HG03571 (cell line): ENCODE measurements around the gene NCOA3.

Source experiments
- ATAC-seq: cut with Tn5 transposase; IDR thresholded peaks from one replicate; pipeline ENCODE4 v1.9.1; 2021; ENCODE audit not compliant: unreplicated experiment

NCOA3 gene

DNA sequence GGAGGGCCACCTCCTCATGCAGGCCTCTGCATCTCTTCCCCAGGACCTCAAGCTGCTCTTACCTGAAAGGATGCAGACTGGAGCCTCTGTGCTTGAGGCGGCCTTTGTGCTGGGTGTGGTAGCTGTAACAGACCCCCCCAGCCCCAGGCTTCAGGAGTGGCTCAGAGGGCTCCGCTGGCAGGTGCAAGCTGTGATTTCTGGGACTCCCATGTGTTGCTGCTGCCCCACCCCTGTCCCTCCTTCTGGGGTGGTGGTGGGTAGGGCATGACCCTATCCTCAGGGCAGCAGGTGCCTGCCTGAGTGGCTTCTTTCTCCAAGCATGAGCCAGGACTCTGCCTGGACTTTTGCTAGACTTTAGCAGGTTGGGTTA, 162.4 kb downstream of the NCOA3 start:
- ATAC-seq, result no peak

DNA sequence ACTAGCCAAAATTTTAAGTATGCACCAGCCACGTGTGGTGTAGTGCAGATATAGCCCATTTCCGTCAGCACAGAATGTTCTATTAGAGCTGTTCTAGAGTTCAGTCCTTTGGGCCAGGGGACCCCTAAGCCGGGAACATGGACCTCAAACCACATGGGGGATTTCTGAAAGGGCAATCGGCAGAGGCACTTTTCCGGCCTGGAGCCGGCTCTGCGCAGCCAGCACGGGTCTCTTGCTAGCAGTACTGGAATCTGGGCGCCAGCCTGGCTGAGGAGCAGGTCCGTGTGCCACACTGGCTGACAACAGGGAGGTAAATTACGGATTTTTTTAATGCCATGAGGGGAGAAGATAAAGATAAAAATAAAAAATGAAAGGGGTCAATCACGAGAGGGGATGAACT, 163.1 kb downstream of the NCOA3 start:
- ATAC-seq, result no peak

DNA sequence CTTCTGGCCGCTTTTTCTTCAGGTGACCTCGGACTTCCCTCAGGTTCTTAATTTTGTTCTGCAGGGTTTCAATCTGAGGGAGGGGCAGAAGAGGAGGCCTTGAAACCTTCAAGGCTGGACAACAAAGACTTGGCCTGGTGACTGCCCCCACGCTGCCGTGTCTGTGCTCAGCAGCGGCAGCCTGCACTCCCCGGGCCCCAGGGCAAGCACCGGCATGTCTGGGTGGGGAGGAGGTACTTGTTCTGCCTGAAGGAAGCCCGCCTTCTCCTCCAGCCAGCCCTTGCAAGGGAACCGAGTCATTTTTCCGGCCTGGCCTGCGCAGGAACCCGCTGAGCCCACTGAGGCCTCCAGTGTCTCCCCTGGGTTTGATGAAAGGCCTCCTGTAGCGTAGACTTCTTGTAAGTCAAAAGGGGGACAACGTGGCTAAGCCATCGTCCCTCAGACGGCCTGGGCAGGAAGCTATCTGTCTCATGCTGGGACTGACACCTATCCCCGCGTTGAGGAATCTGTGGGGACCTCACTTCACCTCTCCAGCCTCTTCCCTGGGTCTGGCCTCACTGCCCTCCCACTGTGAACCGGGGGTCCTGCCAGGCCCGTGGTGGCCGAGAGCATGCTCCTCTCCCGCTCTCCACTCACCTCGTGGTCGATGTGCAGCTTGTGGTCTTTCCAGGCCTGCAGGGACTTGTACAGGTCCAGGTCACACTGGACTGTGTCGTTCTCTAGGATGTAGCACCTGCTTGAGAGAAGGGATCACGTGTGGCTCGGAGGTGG, 163.7 kb downstream of the NCOA3 start:
- no peak for ATAC-seq

DNA sequence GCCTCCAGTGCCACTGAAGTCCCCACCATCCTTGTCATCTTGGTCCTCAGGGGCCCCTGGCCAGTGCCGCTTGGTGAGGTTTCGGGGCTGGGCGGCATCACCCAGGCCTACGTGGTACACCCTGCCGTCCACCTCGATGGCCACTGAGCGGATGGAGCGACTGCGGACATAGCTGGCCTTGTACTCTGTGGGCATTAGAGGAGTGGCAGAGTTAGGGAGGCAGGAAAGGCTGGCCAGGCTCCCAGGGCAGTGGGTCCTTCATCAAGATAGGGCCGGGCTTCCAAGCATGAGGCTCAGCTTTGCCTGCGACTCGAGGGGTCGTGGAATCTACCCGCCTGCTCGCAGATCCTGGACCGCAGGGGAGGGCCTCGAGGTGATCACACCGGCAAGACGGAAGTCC, 164.6 kb downstream of the NCOA3 start:
- no peak for ATAC-seq

DNA sequence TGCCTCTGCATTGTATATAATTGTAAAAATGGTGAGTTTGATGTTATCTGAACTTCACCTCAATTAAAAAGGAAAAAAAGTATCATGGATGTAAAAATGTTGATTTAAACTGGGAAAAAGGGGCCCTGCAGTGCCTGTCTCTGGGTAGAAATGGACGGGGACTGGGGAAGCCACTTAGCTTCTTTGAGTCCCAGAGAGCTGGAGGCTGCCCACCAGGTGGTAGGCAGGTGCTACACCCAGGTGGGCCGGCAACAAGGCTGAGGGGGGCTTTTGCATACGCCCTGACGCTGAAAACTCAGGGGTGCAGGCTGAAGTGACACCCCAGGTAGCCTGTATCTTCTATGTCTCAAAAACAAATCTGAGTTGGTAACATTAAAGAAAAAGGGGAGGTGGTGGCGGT, 165.4 kb downstream of the NCOA3 start:
- no peak for ATAC-seq

DNA sequence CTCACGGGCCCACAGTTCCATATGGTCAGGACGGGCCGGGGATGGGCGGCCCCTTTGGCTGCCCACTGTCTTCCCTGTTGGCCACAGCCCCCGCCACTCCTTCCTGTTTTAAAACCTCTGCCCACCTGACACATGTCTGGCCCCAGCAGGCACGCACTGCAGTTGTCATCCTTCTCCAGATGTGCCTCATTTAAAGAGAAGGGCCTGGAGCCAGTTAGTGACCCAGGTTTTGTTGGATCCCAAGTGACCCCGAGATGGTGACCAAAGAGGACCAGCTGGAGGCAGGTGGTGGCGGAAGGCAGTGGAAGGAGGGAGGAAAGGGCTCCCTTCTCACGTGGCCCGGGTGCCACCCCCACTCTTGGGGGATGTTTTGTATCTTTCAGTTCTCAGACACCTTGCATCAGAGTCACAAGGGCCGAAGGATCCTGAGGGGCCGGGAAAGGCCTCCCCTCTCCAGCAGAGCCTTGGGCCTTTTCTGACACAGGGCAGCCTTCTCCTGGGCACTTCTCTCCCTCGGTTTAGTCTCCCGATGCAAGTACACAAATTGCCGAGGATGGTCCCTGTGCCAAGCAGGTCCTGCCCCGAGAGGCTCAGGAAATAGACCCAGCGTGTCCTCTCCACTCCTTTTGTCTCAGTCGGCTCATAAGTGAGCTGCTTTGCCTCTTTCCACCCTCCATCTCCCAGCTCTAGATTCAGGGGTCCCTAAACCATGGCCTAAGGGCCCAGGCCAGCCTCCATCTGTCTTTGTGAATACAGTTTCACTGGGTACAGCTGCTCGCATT, 166.0 kb downstream of the NCOA3 start:
- ATAC-seq, result no peak

DNA sequence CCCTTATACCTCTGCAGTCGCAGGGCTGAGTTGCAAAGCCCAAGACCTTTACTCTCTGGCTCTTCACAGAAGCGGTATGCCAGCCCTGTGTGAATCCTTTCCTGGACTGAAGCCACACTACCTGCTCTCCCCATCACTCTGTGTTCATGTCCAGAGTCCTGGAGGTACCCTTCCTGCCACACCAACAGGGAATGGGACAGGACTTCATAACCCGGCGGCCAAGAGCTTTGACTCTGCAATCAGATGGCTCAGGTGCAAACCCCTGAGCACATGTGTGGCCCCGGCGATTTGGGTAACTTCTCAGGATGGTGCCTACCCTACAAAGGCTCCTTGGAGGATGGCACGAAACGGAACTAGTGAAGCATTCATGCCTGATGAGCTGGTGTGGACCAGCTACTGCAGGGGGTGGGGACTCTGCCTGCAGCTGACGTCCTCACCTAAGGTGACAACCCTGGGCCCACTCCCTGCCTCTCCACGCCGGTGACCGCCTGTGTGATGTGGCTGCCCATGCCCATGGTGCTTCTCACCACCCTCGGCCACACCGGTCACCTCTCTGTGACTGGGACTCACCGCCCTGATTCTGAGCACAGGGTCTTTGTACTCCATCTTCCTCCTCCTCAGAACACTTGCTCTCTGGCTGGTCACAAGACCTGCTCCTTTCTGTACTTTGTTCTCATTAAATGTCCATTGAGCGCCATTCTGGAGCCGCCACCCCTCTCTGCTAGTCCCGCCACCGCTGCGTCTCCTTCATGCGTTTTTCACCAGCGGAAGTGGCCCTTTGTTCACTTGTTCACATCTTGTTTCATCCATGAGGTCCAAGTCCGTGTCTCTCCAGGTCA, 166.8 kb downstream of the NCOA3 start:
- ATAC-seq, result no peak

DNA sequence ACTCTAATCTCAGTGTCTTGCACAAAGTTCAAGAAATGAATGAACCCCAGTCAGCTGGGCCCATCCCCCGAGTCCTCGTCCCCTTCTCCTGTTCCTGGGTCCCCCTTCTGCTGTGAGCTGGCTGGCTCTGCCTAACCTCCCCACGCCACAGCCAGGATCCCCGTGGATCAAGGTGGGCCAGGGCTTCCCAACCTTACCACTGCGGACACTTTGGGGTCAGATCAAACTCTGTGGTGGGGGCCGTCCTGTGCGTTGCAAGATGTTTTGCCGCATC, 167.4 kb downstream of the NCOA3 start:
- no peak for ATAC-seq

DNA sequence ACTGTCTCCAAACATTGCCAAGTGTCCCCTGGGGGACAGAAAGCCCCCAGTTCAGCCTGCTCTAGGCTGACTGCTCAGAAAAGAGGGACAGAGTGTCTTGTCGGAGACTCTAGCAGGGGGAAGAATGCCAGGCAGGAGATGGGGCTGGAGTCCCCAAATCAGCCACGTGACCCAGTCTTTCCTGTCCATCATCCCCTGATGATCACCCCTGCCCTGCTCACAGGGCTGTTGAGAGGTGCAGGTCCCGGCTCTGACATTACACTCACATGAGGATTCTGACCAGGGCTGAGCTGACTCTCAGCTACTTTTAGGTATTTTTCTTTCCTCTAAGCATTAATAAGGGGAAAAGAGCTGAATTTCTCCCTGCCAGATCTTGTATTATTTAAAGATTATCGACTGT, 167.8 kb downstream of the NCOA3 start:
- ATAC-seq, result no peak

DNA sequence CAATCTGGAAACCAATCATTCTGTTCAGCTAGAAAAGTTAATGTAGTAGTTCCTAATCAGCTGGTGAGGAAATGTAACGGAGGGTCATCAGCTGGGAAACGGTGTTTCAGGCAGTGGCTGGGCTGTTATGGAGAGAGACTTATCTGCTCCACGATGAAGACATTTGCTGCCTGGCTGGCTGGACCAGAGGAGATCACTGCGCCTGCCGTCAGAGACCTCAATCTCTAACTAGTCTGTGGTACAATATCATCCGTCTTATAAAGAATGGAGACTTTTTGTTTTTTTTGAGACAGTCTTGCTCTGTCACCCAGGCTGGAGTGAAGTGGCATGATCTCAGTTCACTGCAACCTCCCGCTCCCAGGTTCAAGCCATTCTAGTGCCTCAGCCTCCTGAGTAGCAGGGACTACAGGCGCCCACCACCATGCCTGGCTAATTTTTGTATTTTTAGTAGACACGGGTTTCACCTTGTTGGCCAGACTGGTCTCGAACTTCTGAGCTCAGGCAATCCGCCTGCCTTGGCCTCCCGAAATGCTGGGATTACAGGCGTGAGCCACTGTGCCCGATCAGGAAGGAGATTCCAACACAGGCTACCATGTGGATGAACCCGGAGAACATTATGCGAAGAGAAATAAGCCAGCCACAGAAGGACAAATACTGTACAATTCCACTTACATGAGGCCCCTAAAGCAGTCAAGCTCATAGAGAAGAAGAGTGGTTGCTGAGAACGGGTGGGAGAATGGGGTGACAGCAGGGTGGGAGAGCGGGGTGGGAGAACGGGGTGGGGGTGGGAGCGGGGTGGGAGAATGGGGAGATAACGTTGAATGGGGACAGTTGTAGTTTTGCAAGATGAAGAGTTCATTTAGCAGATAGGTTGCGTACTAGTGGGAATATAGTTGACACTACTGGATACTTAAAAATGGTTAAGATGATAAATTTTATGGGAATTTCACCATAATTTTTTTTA, 168.5 kb downstream of the NCOA3 start:
- ATAC-seq, result no peak

DNA sequence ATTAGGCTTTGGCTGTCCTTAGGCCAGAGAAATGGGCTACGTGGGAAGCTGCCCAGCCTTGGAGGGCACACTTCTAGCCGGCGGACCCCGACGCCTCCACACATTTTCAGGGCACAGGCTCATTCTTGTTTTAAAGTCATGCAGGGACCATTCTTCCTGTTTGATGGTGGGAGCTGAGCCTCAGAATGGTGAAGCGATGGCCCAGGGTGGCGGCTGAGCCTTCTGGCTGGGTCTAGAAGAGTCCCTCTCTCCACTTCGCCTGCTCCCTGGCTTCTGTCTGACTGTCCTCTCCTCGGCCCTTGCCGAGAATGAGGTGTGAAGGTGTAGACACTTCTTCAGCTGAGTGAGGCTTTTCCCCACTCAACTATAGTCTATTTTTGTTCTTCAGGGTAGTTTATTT, 169.2 kb downstream of the NCOA3 start:
- no peak for ATAC-seq

DNA sequence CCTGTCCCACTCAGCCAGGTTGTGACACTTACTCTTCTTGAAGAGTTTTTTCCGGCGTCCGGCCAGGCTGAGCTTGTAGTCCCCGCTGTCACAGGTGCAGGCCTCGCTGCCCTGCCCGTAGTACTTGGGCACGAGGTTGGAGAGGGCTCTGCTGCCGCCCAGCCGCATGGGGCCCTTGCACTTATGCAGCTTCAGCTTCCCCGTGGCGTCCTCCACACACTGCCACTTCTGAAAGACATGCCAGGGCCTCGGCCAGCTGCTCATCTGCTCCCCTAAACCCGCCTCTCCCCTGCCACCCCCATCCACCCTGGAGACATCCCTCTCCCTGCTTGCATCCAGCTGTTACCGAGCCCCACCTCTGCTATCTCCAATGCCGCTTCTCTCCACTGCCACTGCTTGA, 170.5 kb downstream of the NCOA3 start:
- no peak for ATAC-seq

DNA sequence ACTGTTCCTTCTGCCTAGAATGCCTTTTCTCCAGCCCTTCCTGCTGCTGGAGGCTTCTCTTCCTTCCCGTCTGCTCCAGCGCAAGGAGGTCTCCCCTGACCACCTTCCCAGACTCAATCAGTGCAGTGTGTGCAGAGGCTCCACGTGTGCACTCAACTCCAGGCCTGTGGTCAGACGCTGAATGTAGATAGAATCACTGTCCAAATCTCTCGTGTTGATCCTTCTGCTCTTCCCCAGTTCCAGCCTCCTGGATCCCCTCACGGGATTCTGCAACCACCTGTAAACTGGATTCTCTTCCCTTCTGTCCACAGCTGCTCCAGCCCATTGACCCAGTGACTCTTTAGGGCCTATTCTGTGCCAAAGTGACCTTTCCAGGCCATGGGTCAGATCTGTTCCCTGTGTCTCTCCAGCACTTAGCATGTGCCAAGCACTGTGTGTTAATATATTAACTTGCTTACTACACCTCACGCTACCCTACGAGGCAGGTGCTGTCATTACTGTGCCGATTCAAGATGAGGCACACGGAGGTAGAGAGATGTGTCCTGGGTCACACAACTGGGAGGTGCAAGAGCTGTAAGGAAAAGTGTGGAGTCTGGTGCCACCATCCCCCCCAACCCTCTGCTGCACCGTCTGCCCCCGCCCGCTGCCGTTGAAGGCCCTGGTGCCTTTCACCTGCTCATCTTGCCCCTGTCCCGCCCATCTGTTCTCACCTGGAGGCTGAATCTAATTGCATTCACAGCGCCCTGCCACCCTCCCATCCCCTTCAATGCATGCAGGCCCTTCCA, 171.4 kb downstream of the NCOA3 start:
- no peak for ATAC-seq

DNA sequence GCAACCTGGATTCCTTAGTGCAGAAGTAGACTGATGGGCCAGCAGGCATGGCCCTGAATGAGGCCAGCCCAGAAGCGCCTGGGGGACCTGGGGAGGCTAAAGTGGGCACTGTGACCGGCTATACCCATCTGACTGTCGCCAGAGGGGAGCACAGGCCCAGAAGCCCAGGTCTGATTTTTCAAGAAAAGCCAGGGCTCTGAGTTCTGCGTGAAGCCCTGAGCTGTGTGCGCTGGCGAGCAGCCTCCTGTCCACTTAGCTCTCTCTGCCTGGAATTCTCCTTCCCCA, 171.9 kb downstream of the NCOA3 start:
- ATAC-seq, result no peak

DNA sequence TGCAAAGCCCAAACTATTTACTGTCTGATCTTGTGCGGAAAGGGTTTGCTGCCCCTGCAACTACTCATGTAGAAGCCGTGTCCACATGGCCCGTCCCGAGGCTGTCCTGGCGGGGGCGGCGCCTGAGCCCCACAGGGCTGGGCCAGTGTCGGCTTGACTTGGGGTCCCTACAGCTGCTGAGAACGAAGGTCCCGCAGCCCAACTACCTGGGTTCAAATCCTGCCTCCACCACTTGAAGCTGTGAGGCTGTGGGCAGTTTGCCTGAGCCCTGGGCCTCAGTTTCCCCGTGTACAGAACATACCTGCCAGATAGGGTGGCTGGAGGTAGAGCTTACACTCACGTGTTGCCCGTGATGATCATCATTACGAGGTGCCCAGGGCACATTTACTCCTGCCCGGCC, 172.5 kb downstream of the NCOA3 start:
- ATAC-seq, result no peak

DNA sequence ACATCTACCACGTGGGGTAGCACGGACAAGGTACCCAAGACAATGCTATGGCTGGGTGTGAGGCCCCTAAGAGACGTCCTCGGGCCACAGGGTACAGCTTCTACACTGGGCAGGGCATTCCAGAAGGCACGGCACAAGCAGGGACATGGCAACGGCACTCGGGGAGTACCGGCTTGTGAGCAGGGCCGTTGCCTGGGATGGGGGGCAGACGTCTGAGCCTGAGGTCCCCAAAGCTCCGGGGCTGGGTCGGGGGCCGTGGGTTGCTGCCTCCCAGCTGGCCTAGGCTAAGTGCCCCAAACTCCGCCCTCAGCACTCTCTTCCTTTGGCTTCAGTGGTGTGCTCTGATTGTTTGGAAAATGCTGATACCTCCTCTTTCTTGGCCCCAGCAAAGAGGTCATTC, 173.0 kb downstream of the NCOA3 start:
- ATAC-seq, result no peak

DNA sequence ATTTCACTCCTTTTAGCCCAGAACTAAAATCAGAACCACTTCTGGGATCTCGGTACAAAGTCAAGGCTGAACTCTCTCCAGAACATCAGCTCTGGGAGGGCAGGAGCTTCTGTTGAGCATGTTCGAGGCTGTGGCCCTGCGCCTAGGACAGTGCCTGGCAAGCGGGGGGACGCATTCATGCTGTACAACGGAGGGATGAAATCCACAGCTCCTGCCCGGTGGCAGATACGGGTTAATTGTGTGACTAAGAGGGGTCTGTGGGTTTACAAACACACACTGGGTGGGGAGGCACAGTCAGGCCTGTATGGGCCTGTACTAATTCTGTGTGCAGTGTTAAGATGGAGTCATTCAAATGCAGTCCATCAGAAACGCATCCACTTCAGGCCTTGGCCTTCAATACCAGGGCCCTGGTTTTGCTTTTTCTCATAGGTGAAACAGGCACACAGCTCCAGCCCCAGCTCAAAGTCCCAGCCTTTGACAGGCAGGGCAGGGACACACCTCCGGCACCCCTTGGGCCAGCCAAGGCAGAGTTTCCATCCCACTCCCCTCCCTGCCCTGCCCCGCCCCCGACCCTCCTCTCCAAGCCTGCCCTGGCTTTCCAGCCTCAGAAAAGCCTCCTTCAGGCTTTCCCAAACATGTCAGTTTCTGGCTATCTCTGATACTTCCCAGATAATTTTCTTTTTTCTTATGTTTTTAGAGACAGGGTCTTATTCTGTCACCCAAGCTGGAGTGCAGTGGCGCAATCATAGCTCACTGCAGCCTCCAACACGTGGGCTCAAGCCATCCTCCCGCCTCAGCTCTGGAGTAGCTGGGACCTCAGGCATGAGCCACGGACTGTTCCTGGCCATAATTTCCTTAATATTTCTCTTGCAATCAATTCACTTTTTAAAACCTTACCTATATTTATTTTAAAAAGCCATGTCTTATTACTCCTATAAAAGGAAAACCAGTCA, 173.8 kb downstream of the NCOA3 start:
- no peak for ATAC-seq

DNA sequence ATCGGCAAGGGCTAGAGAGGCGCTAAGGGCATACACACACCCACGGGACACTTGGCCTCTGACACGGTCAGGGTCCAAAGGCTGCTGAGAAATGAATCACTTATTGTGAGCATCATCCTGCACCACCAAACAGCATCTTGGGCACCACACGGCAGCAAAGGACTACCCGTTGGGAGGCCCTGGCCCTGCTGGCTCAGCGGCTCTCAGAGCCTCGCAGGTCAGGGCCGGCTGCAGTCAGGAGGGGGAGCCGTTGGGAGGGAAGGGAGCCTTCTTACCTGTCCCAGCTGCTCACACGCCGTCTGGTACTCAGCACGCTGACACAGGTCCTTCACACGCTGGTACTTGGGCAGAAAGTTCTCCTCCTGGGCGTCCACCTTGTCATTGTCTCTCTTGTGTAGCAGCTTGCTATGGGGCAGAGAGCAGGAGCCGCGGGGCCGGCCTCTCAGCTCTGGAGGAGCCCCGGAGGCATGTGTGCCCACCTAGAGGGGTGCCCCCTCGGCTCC, 174.6 kb downstream of the NCOA3 start:
- ATAC-seq, result no peak
